Measurements from ENCODE around the gene FANCE. TPM values are rescaled to one million over a fixed set of nuclear protein-coding genes. Genes with fewer than 3 reads are reported as not detected.

FANCE gene
- total RNA-seq, 1 donor from 2014 or later: 9.0 TPM

DNA sequence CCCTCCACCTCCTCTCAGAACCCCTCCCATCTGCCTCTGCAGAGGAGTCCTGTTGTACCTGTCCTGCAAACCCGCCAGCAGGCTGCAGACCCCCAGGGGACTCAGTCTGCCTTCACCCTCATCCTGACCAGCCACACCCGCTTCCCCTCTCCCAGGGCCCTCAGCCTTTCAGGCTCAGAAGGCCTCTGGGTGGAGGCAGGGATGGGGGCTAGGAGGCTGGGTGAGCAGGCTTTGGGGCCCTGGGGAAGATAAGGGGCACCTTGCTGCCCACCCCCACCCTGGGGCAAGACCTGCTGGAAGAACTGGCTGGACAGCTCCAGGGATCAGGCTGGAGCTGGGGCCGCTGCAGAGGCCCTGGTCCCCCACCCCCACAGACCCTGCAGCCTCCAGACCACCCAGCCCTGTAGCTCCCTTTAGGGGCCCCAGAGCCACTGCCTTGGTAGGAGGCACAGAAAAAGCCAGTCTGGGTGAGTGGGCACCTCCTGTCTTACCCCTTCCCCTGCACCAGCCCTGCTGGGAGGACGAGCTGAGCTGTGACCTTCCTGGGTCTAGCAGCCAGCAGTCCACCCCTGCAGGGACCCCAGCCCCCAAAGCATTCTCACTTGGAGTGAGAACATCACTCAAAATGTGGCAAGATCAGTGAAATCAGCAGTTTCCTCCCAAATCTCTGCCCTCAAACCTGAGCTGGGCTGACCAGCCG, 39.6 kb downstream of the FANCE start:
- DNase-seq (no peak), ATAC-seq (no peak)
- peaks cover 87% of the 10 kb centered on the region for H3K4me1 ChIP-seq

DNA sequence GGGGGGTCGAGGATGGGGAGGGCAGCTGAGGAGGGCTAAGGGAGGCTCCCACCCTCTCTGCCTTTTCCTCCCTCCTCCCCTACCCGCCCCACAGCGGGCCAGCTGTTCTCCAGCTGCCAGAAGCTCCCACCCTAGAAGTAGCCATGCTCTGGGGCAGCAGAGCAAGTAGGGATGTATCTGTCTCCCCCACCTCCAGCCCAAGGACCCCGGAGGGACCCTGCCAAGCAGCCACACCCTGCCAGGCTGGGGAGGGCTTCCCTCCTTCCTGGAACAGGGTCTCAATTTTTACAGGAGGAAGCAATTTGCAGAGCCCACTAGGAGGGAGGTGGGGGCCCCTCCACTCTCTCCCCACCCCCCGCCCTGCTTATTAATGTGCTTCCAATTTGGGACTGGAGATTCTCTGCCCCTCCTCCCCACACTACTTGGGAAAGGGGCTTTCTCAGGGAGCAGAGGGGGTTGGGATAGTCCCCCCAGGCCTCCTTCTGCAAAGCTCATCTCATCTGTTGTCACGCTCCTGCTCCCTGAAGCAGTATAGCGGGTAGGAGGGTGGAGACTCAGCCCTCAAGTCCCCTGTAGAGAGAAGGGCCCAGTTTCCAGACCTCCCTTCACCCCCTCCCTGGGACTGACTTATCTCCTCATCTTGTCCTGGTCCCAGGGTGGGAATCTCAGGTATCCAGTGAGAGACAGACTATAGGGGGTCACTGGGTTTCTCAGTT, 40.3 kb downstream of the FANCE start:
- intact Hi-C loops (cut with DNase I): no loop called here
- DNase-seq: no peak
- Histone ChIP-seq H3K27ac (no peak overlapping the region), H3K4me3 (no peak overlapping the region), H3K36me3 (no peaks in the 10 kb centered on the region), H3K27me3 (ENCODE audit: low read depth) (no peaks in the 10 kb centered on the region), H3K9me3 (no peaks in the 10 kb centered on the region), H3K4me1 (peaks cover 80% of the 10 kb centered on the region)
- no peak for ATAC-seq
- TF ChIP-seq, protein P1, sequence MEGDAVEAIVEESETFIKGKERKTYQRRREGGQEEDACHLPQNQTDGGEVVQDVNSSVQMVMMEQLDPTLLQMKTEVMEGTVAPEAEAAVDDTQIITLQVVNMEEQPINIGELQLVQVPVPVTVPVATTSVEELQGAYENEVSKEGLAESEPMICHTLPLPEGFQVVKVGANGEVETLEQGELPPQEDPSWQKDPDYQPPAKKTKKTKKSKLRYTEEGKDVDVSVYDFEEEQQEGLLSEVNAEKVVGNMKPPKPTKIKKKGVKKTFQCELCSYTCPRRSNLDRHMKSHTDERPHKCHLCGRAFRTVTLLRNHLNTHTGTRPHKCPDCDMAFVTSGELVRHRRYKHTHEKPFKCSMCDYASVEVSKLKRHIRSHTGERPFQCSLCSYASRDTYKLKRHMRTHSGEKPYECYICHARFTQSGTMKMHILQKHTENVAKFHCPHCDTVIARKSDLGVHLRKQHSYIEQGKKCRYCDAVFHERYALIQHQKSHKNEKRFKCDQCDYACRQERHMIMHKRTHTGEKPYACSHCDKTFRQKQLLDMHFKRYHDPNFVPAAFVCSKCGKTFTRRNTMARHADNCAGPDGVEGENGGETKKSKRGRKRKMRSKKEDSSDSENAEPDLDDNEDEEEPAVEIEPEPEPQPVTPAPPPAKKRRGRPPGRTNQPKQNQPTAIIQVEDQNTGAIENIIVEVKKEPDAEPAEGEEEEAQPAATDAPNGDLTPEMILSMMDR (IDR thresholded peaks at IDR 0.05): no peak

More for the DNA sequence above, 39.6 kb downstream of the FANCE start:
- no peaks in the 10 kb centered on the region for H3K27me3 ChIP-seq (ENCODE audit: low read depth)
- intact Hi-C loops (cut with DNase I): no loop called here
- no peak overlapping the region for H3K4me3 ChIP-seq
- TF ChIP-seq, protein P1 (IDR thresholded peaks at IDR 0.05): no peak
- no peaks in the 10 kb centered on the region for H3K9me3 ChIP-seq
- H3K36me3 ChIP-seq: no peaks in the 10 kb centered on the region
- no peak overlapping the region for H3K27ac ChIP-seq

DNA sequence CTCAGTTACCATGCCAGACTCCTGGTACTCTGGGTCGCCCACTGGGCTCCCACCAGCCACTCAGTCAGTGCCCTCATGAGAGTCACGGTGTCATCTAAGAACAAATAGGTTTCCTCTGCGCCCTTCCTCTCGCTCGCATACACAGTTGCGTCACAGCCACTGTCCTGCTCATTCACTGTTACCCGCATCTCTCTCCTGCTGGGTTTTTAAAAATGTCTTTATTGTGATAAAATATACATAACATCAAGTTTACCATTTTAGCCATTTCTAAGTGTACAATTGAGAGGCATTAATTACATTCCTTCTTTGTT, 40.8 kb downstream of the FANCE start:
- ATAC-seq (no peak), DNase-seq (no peak)
- Histone ChIP-seq H3K36me3 (no peaks in the 10 kb centered on the region), H3K9me3 (no peaks in the 10 kb centered on the region), H3K4me3 (no peak overlapping the region), H3K27me3 (ENCODE audit: low read depth) (peaks cover 4% of the 10 kb centered on the region), H3K4me1 (peaks cover 79% of the 10 kb centered on the region), H3K27ac (no peak overlapping the region)
- TF ChIP-seq, protein P1 (IDR thresholded peaks at IDR 0.05): no peak
- intact Hi-C loops (cut with DNase I): no loop called here

DNA sequence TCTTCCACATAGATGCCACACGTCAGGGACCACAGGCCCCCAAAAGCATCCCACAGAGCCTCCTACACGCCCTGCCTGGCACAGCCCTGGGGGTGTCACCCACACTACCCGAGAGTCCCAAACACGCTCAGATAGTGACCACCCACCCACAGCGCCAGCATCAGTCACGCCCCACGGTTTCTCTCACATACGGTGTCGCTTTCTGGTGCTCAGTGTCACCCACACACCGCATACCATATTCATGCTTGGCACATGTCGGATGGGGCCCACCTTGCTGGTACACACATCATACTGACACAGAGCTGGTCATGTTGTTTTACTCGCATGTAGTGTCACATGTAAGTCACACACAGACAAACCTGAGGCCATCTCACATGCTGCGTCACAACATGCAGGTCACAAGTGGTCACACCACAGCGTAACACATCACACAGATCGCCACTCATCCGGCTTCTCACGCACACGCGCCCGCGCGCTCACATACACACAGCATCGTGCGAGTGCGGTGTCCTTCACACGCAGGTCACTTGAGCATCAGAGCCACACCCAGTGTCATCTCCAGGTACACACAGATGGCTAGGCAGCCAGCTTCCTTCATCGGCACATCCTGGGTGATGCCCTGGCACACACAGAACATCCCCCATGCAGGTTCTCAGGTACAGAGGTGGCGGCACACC, 41.3 kb downstream of the FANCE start:
- Histone ChIP-seq H3K4me3 (no peak overlapping the region), H3K4me1 (peaks cover 79% of the 10 kb centered on the region), H3K27ac (no peak overlapping the region), H3K27me3 (ENCODE audit: low read depth) (peaks cover 10% of the 10 kb centered on the region), H3K36me3 (no peaks in the 10 kb centered on the region), H3K9me3 (no peaks in the 10 kb centered on the region)
- TF ChIP-seq, protein P1 (IDR thresholded peaks at IDR 0.05): no peak
- intact Hi-C loops (cut with DNase I): no loop called here
- no peak for DNase-seq
- no peak for ATAC-seq

DNA sequence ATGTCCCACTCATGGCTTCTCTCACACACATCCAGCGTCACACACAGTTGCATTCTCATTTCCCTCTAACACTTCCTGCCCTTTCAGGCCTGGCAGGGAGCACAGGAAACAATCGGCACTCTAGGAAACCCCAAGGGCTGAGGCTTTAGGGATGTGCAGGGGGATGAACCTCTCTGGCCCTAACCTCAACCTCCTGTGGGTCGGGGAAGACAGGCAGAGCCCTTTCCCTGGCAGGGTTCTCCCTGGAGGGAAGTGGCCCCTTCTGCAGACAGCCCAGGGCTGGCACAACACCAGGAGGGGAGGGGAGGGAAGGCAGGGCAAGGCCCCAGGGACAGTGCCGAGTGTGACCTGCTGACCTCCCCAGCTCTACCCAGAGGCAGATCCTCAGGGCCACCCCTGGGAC, 42.0 kb downstream of the FANCE start:
- peak overlapping the region; percentile 24 for H3K27ac ChIP-seq
- no peaks in the 10 kb centered on the region for H3K36me3 ChIP-seq
- TF ChIP-seq, protein P1 (IDR thresholded peaks at IDR 0.05): no peak
- peaks cover 73% of the 10 kb centered on the region for H3K4me1 ChIP-seq
- H3K4me3 ChIP-seq: no peak overlapping the region
- no peak for DNase-seq
- intact Hi-C loops (cut with DNase I): no loop called here
- no peaks in the 10 kb centered on the region for H3K9me3 ChIP-seq
- peaks cover 14% of the 10 kb centered on the region for H3K27me3 ChIP-seq (ENCODE audit: low read depth)
- no peak for ATAC-seq

Data from lower lobe of right lung (tissue), 2 donors.